ENCODE results near the gene C16orf95. TPM values are rescaled to one million over a fixed set of nuclear protein-coding genes. Genes with fewer than 3 reads are reported as not detected.

The C16orf95 gene
- total and polyA plus RNA-seq, 12 donors: 1.7 to 5.1 (median 3.7) TPM

GRCh38 chr16:87254734-87255133, 62.5 kb downstream of the C16orf95 start:
- H3K4me3 ChIP-seq: no peak overlapping the region
- H3K27me3 ChIP-seq: peaks cover 0 to 3% (median 0%) of the 10 kb centered on the region in 7 donors
- H3K36me3 ChIP-seq: no peaks in the 10 kb centered on the region
- intact Hi-C loops (cut with DNase I): no loop called here
- 88% methylated on average over 9 of the region's 9 CpGs for WGBS, 2 donors
- H3K9me3 ChIP-seq: no peaks in the 10 kb centered on the region
- H3K4me1 ChIP-seq: no peaks in the 10 kb centered on the region
- ATAC-seq: no peak
- no peak for DNase-seq
- H3K27ac ChIP-seq: no peak overlapping the region
- TF ChIP-seq CTCF (IDR thresholded peaks at IDR 0.05): no peak

DNA sequence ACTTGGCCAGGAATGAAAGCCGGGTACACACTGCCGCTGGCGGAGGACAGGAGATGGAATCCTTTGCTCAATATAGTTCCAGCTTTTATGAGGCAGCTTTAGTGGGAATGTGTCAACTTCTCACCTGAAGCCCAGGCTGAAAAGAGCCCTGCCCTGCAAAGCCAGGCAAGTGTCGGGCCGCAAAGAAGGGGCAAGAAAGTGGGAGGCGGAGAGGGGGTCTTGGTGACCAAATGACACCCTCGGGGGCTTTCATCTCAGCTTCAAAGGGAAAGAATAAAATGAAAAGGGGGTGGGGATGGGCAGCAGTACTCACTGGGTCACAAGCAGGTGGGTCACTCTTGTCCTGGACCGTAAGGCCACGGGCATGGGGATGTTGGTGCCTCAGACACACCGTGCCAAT, 62.9 kb downstream of the C16orf95 start:
- intact Hi-C loops (cut with DNase I): no loop called here
- Histone ChIP-seq H3K36me3 (no peaks in the 10 kb centered on the region), H3K4me3 (no peak overlapping the region), H3K4me1 (no peaks in the 10 kb centered on the region), H3K9me3 (no peaks in the 10 kb centered on the region), H3K27me3 (peaks cover 0 to 3% (median 0%) of the 10 kb centered on the region in 7 donors), H3K27ac (no peak overlapping the region)
- no peak for DNase-seq
- no peak for ATAC-seq
- WGBS, 2 donors: 91 to 93% methylated on average over 10 of the region's 10 CpGs
- TF ChIP-seq CTCF (IDR thresholded peaks at IDR 0.05): no peak

DNA sequence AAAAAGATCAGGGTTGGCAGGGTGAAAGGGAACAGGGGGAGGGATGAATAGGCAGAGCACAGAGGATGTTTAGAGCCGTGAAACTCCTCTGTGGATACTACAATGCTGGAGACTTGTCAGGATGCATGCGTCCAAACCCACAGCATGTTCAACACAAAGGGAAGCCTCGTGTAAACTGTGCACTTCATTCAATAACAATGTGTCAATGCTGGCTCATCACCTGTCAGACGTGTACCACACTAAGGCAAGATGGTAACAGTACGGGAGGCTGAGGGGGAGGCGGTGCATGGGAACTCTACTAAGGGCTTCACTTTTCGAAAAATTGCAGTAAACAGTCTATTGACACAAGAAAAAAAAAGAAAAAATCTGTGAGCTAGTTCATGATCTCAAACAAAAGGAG, 63.7 kb downstream of the C16orf95 start:
- H3K27me3 ChIP-seq: peaks cover 0 to 3% (median 0%) of the 10 kb centered on the region in 7 donors
- DNase-seq (no peak), ATAC-seq (no peak)
- H3K27ac ChIP-seq: no peak overlapping the region
- WGBS, 2 donors: 66 to 68% methylated on average over 7 of the region's 7 CpGs
- TF ChIP-seq CTCF (IDR thresholded peaks at IDR 0.05): no peak
- no peaks in the 10 kb centered on the region for H3K4me1 ChIP-seq
- intact Hi-C loops (cut with DNase I): no loop called here
- no peaks in the 10 kb centered on the region for H3K9me3 ChIP-seq
- H3K4me3 ChIP-seq: no peak overlapping the region
- H3K36me3 ChIP-seq: no peaks in the 10 kb centered on the region

Other genes with a start within 250 kb of the C16orf95 start
- gene FBXO31, start 66.4 kb upstream of the C16orf95 start, total RNA-seq: 10 to 100 TPM; 58.3 to 94.3 (median 74.0) TPM
- 10 to 100 TPM; 15.1 to 21.4 TPM for gene FBXO31, start 66.4 kb upstream of the C16orf95 start, polyA plus RNA-seq
- 100 to 1,000 TPM; 109 to 141 (median 125) TPM for gene MAP1LC3B, start 74.9 kb upstream of the C16orf95 start, total RNA-seq
- 100 to 1,000 TPM in 1 of 2 donors, 10 to 100 TPM in 1; 47.0 to 161 TPM for gene MAP1LC3B, start 74.9 kb upstream of the C16orf95 start, polyA plus RNA-seq
- 10 to 100 TPM; 10.6 to 19.3 (median 16.1) TPM for gene ZCCHC14, start 175.6 kb upstream of the C16orf95 start, total RNA-seq
- 1 to 10 TPM; 4.5 to 8.9 TPM for gene ZCCHC14, start 175.6 kb upstream of the C16orf95 start, polyA plus RNA-seq

Measured in heart right ventricle (tissue), 16 donors.